GM23248 (cell line): ENCODE data around the gene SLC9A9.

Source experiments
- EZH2 ChIP-seq: fragments of 200-600 bp; sonication (generic); IDR thresholded peaks from 2 replicates; pipeline ENCODE4 v1.6.1; 2018; ENCODE audit warnings: antibody characterized with exemption, mild to moderate bottlenecking; ENCODE audit not compliant: insufficient read depth, poor library complexity, severe bottlenecking
- EZH2phosphoT487 ChIP-seq: fragments of 200-600 bp; sonication (generic); IDR thresholded peaks from 2 replicates; pipeline ENCODE4 v1.6.1; 2018; ENCODE audit warnings: antibody characterized with exemption, moderate library complexity, mild to moderate bottlenecking, low read depth; ENCODE audit not compliant: insufficient read depth

GRCh38 chr3:143677430-143677829, 170.8 kb downstream of the SLC9A9 start:
- TF ChIP-seq EZH2phosphoT487 = no peak
- no peak for TF ChIP-seq EZH2
